Chondrocyte (in vitro differentiated cells): ENCODE measurements around the gene EFNA1. TPM values are rescaled to one million over a fixed set of nuclear protein-coding genes. Genes with fewer than 3 reads are reported as not detected.

Experiments
- DNase-seq: peaks from one replicate; pipeline ENCODE4 v3.0.0; 2021; ENCODE audit warnings: mixed read lengths, low spot score
- H3K27ac Mint-ChIP-seq: one replicate; pipeline ENCODE4 v1.8.0; 2021; ENCODE audit warnings: mild to moderate bottlenecking, moderate library complexity, mixed read lengths; ENCODE audit not compliant: unreplicated experiment
- H3K27me3 Mint-ChIP-seq: 2 replicates; pipeline ENCODE4 v1.8.0; 2021; ENCODE audit warnings: low read depth, mixed read lengths
- H3K36me3 Mint-ChIP-seq: 2 replicates; pipeline ENCODE4 v1.8.0; 2021; ENCODE audit warnings: low read depth, mixed read lengths
- H3K4me1 Mint-ChIP-seq: 2 replicates; pipeline ENCODE4 v1.8.0; 2021; ENCODE audit warnings: low read depth, mild to moderate bottlenecking, mixed read lengths
- H3K4me3 Mint-ChIP-seq: one replicate; pipeline ENCODE4 v1.8.0; 2021; ENCODE audit warnings: mild to moderate bottlenecking, moderate library complexity, mixed read lengths; ENCODE audit not compliant: unreplicated experiment
- H3K9me3 Mint-ChIP-seq: 2 replicates; pipeline ENCODE4 v1.8.0; 2021; ENCODE audit warnings: low read depth, mixed read lengths
- total RNA-seq: library from RNA; stranded (reverse); gene quantifications from 3 replicates; pipeline ENCODE4 v1.2.1, GENCODE V29; 2021
- TF ChIP-seq, protein P1 (sequence below): fragments of 200-600 bp; sonication (generic); IDR thresholded peaks from 2 replicates; pipeline ENCODE4 v1.5.0; 2021; ENCODE audit warnings: antibody characterized with exemption, mild to moderate bottlenecking, moderate library complexity

Gene EFNA1
- total RNA-seq, 1 donor from 2014 or later = 12.6 TPM

- no peak overlapping the region for H3K27ac Mint-ChIP-seq
- no peak for DNase-seq
- no peaks in the 10 kb centered on the region for H3K9me3 Mint-ChIP-seq
- peaks cover 5% of the 10 kb centered on the region for H3K36me3 Mint-ChIP-seq
- H3K4me3 Mint-ChIP-seq = no peak overlapping the region
- TF ChIP-seq, protein P1, sequence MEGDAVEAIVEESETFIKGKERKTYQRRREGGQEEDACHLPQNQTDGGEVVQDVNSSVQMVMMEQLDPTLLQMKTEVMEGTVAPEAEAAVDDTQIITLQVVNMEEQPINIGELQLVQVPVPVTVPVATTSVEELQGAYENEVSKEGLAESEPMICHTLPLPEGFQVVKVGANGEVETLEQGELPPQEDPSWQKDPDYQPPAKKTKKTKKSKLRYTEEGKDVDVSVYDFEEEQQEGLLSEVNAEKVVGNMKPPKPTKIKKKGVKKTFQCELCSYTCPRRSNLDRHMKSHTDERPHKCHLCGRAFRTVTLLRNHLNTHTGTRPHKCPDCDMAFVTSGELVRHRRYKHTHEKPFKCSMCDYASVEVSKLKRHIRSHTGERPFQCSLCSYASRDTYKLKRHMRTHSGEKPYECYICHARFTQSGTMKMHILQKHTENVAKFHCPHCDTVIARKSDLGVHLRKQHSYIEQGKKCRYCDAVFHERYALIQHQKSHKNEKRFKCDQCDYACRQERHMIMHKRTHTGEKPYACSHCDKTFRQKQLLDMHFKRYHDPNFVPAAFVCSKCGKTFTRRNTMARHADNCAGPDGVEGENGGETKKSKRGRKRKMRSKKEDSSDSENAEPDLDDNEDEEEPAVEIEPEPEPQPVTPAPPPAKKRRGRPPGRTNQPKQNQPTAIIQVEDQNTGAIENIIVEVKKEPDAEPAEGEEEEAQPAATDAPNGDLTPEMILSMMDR = no peak
- H3K27me3 Mint-ChIP-seq = peaks cover 24% of the 10 kb centered on the region
- H3K4me1 Mint-ChIP-seq = peaks cover 37% of the 10 kb centered on the region
Observed at GRCh38 chr1:155080312-155081228, 47.1 kb upstream of the EFNA1 start.

DNA sequence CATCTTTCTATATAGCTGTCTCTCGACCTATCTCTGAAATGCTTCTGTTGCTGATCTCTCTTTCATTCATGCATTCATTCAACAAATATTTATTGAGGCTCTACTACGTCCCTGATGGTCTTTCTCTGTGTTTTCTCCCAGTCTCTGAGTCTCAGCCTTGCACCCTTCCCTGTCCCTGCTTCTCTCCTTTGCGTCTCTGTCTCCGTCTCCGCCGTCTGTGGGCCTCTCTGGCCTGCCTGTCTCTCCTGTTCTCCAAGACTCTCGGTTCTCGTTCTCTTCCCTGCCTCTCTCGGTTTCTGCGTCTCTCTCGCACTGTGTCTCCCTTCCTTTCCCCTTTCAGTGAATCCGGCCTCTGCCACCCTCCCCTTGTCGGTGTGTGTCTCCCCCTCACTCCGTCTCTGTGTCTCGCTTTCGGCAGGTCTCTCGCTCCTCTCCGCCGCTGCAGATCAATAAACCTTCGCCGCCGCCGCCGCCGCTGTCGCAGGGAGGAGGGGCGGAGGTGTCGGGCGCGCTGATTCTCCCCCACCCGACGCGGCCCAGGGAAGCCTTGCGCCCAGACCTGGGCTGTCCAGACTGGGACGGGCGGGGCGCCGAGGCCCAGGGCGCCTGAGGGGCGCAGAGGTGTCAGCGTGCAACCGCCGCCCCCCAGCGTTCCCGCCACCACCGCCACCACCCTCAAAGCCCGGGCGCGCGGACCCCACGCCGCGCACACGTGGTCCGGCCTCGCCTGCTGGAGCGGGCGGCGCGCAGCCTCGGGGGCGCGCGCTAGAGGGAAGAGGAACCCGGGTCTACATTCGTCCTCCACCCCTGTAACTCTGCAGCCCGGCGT lies 46.0 kb upstream of the EFNA1 start:
- DNase-seq = no peak
- no peaks in the 10 kb centered on the region for H3K9me3 Mint-ChIP-seq
- H3K4me1 Mint-ChIP-seq = peaks cover 38% of the 10 kb centered on the region
- H3K4me3 Mint-ChIP-seq = peak overlapping the region; percentile 61
- H3K27me3 Mint-ChIP-seq = peaks cover 24% of the 10 kb centered on the region
- peaks cover 5% of the 10 kb centered on the region for H3K36me3 Mint-ChIP-seq
- no peak overlapping the region for H3K27ac Mint-ChIP-seq
- TF ChIP-seq, protein P1 = no peak

- H3K9me3 Mint-ChIP-seq = no peaks in the 10 kb centered on the region
- peaks cover 24% of the 10 kb centered on the region for H3K27me3 Mint-ChIP-seq
- DNase-seq = no peak
- peaks cover 5% of the 10 kb centered on the region for H3K36me3 Mint-ChIP-seq
- H3K4me1 Mint-ChIP-seq = peaks cover 44% of the 10 kb centered on the region
- TF ChIP-seq, protein P1 = no peak
- H3K4me3 Mint-ChIP-seq = peak overlapping the region; percentile 16
- H3K27ac Mint-ChIP-seq = no peak overlapping the region
Observed at GRCh38 chr1:155082301-155083051, 45.2 kb upstream of the EFNA1 start.

DNA sequence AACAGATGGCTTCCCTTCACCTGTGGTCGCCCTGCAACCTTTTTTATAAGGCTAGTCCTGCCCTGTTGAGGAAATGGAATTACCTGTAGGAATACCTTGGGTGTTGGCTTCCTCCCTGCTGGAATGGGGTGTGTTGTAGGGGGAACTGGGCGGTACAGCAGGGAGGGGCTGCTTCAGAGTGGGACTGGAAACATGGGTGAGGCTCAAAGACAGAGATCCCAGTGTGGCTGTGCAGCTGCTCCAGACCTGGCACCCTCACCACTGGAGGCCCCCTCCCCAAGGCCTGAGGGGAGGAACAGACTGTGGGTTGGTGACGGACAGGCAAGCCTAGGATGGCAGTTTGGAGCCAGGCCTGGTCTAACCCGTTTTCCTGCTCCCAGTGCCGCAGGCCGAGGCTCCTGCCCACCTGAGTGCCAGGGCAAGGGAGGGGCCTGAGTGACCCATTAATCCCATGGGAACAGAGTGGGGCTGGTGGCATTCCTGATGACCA lies 44.6 kb upstream of the EFNA1 start:
- Mint-ChIP-seq H3K27ac (no peak overlapping the region), H3K9me3 (no peaks in the 10 kb centered on the region), H3K36me3 (peaks cover 5% of the 10 kb centered on the region), H3K4me1 (peaks cover 46% of the 10 kb centered on the region), H3K4me3 (no peak overlapping the region), H3K27me3 (peaks cover 24% of the 10 kb centered on the region)
- no peak for DNase-seq
- TF ChIP-seq, protein P1 = no peak
